ENCODE measurements around the gene DENND5A.

DENND5A gene

DNA sequence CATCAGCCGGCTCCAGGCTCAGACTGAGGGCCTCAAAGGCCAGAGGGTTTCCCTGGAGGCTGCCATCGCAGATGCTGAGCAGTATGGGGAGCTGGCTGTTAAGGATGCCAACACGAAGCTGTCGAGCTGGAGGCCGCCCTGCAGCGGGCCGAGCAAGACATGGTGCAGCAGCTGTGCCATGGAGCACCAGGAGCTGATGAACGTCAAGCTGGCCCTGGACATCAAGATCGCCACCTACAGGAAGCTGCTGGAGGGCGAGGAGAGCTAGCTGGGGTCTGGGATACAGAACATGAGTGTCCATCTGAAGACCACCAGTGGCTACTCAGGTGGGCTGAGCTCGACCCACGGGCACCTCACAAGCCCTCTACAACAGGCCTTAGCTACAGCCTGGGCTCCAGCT is 169.7 kb downstream of the DENND5A start:
- TF ChIP-seq CTCF (IDR thresholded peaks at IDR 0.05; ENCODE audit: borderline replicate concordance, extremely low read depth, low read length, poor library complexity, severe bottlenecking) (peak; percentile 47), EZH2 (IDR thresholded peaks at IDR 0.05; ENCODE audit: borderline replicate concordance, low read depth, low read length, severe bottlenecking) (no peak)
- no peaks in the 10 kb centered on the region for H4K20me1 ChIP-seq (ENCODE audit: insufficient read depth, low read length)
- no peaks in the 10 kb centered on the region for H3K79me2 ChIP-seq (ENCODE audit: insufficient read depth, low read length)
- H3K36me3 ChIP-seq (ENCODE audit: insufficient read depth, low read length) = no peaks in the 10 kb centered on the region
- no peak overlapping the region for H3K4me2 ChIP-seq (ENCODE audit: insufficient read depth, low read length)
- H3K4me3 ChIP-seq (ENCODE audit: low read depth in 1 of 2, low read length in 2 of 2) = no peak overlapping the region
- H3K4me1 ChIP-seq (ENCODE audit: insufficient read depth, low read length) = no peaks in the 10 kb centered on the region
- DNase-seq (no peak), ATAC-seq (ENCODE audit: insufficient read depth, low read depth) (no peak)
- no peaks in the 10 kb centered on the region for H3K27me3 ChIP-seq (ENCODE audit: insufficient read depth, low read length, poor library complexity)
- no peak overlapping the region for H3K9ac ChIP-seq (ENCODE audit: low read depth, low read length)
- no peaks in the 10 kb centered on the region for H3K9me3 ChIP-seq (ENCODE audit: insufficient read depth, low read length, severe bottlenecking)
- no peak overlapping the region for H2AFZ ChIP-seq (ENCODE audit: low read depth, low read length)
- H3K27ac ChIP-seq (ENCODE audit: low read length) = no peak overlapping the region

DNA sequence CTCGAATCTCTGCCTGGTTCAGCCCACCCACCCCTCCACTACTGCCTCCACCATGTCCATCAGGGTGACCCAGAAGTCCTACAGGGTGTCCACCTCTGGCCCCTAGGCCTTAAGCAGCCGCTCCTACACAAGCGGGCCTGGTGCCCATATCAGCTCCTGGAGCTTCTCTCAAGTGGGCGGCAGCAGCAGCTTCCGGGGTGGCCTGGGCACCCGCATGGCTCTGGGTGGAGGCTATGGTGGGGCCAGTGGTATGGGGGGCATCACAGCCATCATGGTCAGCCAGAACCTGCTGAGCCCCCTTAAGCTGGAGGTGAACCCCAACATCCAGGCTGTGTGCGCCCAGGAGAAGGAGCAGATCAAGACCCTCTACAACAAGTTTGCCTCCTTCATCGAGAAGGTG is 170.7 kb downstream of the DENND5A start:
- Histone ChIP-seq H3K4me2 (ENCODE audit: insufficient read depth, low read length) (no peak overlapping the region), H3K36me3 (ENCODE audit: insufficient read depth, low read length) (no peaks in the 10 kb centered on the region), H3K27ac (ENCODE audit: low read length) (no peak overlapping the region), H3K4me3 (ENCODE audit: low read depth in 1 of 2, low read length in 2 of 2) (no peak overlapping the region), H2AFZ (ENCODE audit: low read depth, low read length) (no peak overlapping the region), H4K20me1 (ENCODE audit: insufficient read depth, low read length) (no peaks in the 10 kb centered on the region), H3K9me3 (ENCODE audit: insufficient read depth, low read length, severe bottlenecking) (no peaks in the 10 kb centered on the region), H3K4me1 (ENCODE audit: insufficient read depth, low read length) (no peaks in the 10 kb centered on the region), H3K79me2 (ENCODE audit: insufficient read depth, low read length) (no peaks in the 10 kb centered on the region), H3K27me3 (ENCODE audit: insufficient read depth, low read length, poor library complexity) (no peaks in the 10 kb centered on the region), H3K9ac (ENCODE audit: low read depth, low read length) (no peak overlapping the region)
- TF ChIP-seq CTCF (IDR thresholded peaks at IDR 0.05; ENCODE audit: borderline replicate concordance, extremely low read depth, low read length, poor library complexity, severe bottlenecking) (no peak), EZH2 (IDR thresholded peaks at IDR 0.05; ENCODE audit: borderline replicate concordance, low read depth, low read length, severe bottlenecking) (no peak)
- DNase-seq (no peak), ATAC-seq (ENCODE audit: insufficient read depth, low read depth) (no peak)

GRCh38 chr11:9092853-9093778 is 172.0 kb downstream of the DENND5A start:
- DNase-seq = no peak

More at GRCh38 chr11:9092853-9093778, 172.0 kb downstream of the DENND5A start:
- H3K9me3 ChIP-seq (ENCODE audit: insufficient read depth, low read length, severe bottlenecking) = no peaks in the 10 kb centered on the region
- no peak for ATAC-seq (ENCODE audit: insufficient read depth, low read depth)
- H3K79me2 ChIP-seq (ENCODE audit: insufficient read depth, low read length) = no peaks in the 10 kb centered on the region
- no peak overlapping the region for H3K4me3 ChIP-seq (ENCODE audit: low read depth in 1 of 2, low read length in 2 of 2)
- H4K20me1 ChIP-seq (ENCODE audit: insufficient read depth, low read length) = no peaks in the 10 kb centered on the region
- H3K27me3 ChIP-seq (ENCODE audit: insufficient read depth, low read length, poor library complexity) = peaks cover 5% of the 10 kb centered on the region
- no peak overlapping the region for H3K9ac ChIP-seq (ENCODE audit: low read depth, low read length)
- H3K4me1 ChIP-seq (ENCODE audit: insufficient read depth, low read length) = no peaks in the 10 kb centered on the region
- H3K27ac ChIP-seq (ENCODE audit: low read length) = no peak overlapping the region
- TF ChIP-seq EZH2 (IDR thresholded peaks at IDR 0.05; ENCODE audit: borderline replicate concordance, low read depth, low read length, severe bottlenecking) = no peak
- TF ChIP-seq CTCF (IDR thresholded peaks at IDR 0.05; ENCODE audit: borderline replicate concordance, extremely low read depth, low read length, poor library complexity, severe bottlenecking) = peak; percentile 25
- H2AFZ ChIP-seq (ENCODE audit: low read depth, low read length) = no peak overlapping the region; the same call in 1 of the 2 replicates
- H3K36me3 ChIP-seq (ENCODE audit: insufficient read depth, low read length) = no peaks in the 10 kb centered on the region
- no peak overlapping the region for H3K4me2 ChIP-seq (ENCODE audit: insufficient read depth, low read length)
